MM.1S (cell line): ENCODE measurements around the gene SETD2.
"Not testable (repeated sequence)": the region's sequence is repeated elsewhere in the genome, so short reads cannot be mapped to it uniquely, and the experiment has no call there.

ENCODE experiments used
- DNase-seq: peaks from one replicate; pipeline ENCODE4 v3.0.0-alpha.2; 2015
- H2AFZ ChIP-seq: fragments of 300-600 bp; sonication (generic); 2 replicates; pipeline ENCODE4 v1.6.0; 2016; ENCODE audit warnings: antibody characterized with exemption, low read length
- H3F3A ChIP-seq: fragments of 300-600 bp; sonication (generic); 2 replicates; pipeline ENCODE4 v1.6.1; 2016; ENCODE audit warnings: mild to moderate bottlenecking, antibody characterized with exemption, low read length, moderate library complexity, mixed read lengths; ENCODE audit not compliant: insufficient read depth
- H3K27ac ChIP-seq: fragments of 300-600 bp; sonication (generic); 2 replicates; pipeline ENCODE4 v1.5.1; 2016; ENCODE audit warnings: mild to moderate bottlenecking, low read length
- H3K27me3 ChIP-seq: fragments of 300-600 bp; sonication (generic); replicated peaks from 2 replicates; pipeline ENCODE4 v1.6.0; 2016; ENCODE audit warnings: low read length; ENCODE audit not compliant: insufficient read depth
- H3K36me3 ChIP-seq: fragments of 300-600 bp; sonication (generic); replicated peaks from 2 replicates; pipeline ENCODE4 v1.6.1; 2016; ENCODE audit warnings: mild to moderate bottlenecking, low read length, mixed read lengths; ENCODE audit not compliant: insufficient read depth
- H3K4me1 ChIP-seq: fragments of 300-600 bp; sonication (generic); 2 replicates; pipeline ENCODE4 v1.6.1; 2016; ENCODE audit warnings: low read length, mixed read lengths
- H3K4me2 ChIP-seq: fragments of 300-600 bp; sonication (generic); 2 replicates; pipeline ENCODE4 v1.6.0; 2016; ENCODE audit warnings: low read depth, low read length
- H3K4me3 ChIP-seq: fragments of 300-600 bp; sonication (generic); 2 replicates; pipeline ENCODE4 v1.5.1; 2016; ENCODE audit warnings: low read length, mixed read lengths
- H3K79me2 ChIP-seq: fragments of 300-600 bp; sonication (generic); 2 replicates; pipeline ENCODE4 v1.6.1; 2016; ENCODE audit warnings: mixed run types, low read length, mixed read lengths
- H3K9ac ChIP-seq: fragments of 300-600 bp; sonication (generic); 2 replicates; pipeline ENCODE4 v1.6.1; 2016; ENCODE audit warnings: low read length, mixed read lengths
- H3K9me2 ChIP-seq: fragments of 300-600 bp; sonication (generic); replicated peaks from 2 replicates; pipeline ENCODE4 v1.6.1; 2016; ENCODE audit warnings: mild to moderate bottlenecking, low read length, mixed read lengths; ENCODE audit not compliant: insufficient read depth
- H3K9me3 ChIP-seq: fragments of 300-600 bp; sonication (generic); replicated peaks from 2 replicates; pipeline ENCODE4 v1.6.1; 2016; ENCODE audit warnings: mild to moderate bottlenecking, low read length, mixed read lengths; ENCODE audit not compliant: insufficient read depth
- H4K20me1 ChIP-seq: fragments of 300-600 bp; sonication (generic); 2 replicates; pipeline ENCODE4 v1.6.1; 2016; ENCODE audit warnings: mild to moderate bottlenecking, low read length, moderate library complexity, mixed read lengths; ENCODE audit not compliant: insufficient read depth
- EZH2 ChIP-seq: fragments of 300-600 bp; sonication (generic); optimal IDR thresholded peaks from 2 replicates; pipeline ENCODE3; 2017; ENCODE audit warnings: low read depth, mild to moderate bottlenecking, antibody characterized with exemption, low read length, mixed read lengths
- EZH2phosphoT487 ChIP-seq: fragments of 300-600 bp; sonication (generic); IDR thresholded peaks from 2 replicates; pipeline ENCODE4 v1.6.1; 2018; ENCODE audit warnings: antibody characterized with exemption, low read length
- TF ChIP-seq, protein P1 (sequence below): fragments of 300-600 bp; sonication (generic); IDR thresholded peaks from 2 replicates; pipeline ENCODE4 v1.5.1; 2016; ENCODE audit warnings: antibody characterized with exemption, low read length, mixed read lengths

The SETD2 gene

DNA sequence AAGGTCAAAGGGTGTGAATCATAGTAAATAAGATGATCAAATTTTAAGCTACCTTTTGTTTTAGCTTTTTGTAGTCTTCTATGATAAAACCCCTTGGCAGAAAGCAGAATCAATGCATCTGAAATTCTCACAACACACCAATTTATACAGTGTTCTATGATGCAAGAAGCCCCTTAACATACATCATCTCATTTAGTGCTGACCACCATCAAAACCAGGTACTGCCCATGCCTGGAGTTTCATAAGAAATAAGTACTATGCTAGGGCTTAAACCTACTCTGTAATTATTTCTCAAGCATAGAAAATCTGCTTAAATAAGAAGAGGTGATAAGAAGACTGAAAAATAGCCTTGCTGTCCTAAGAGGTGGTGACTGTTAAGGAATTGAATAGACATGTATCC lies 116.8 kb downstream of the SETD2 start:
- Histone ChIP-seq H3K79me2 (peaks cover 8% of the 10 kb centered on the region), H3F3A (no peaks in the 10 kb centered on the region), H3K4me3 (no peak overlapping the region), H3K4me1 (peaks cover 15% of the 10 kb centered on the region; the same call in 1 of the 2 replicates), H3K9ac (no peak overlapping the region), H3K9me2 (no peaks in the 10 kb centered on the region), H4K20me1 (no peaks in the 10 kb centered on the region), H3K36me3 (no peaks in the 10 kb centered on the region), H3K9me3 (no peaks in the 10 kb centered on the region), H3K27ac (no peak overlapping the region), H3K27me3 (no peaks in the 10 kb centered on the region), H3K4me2 (no peak overlapping the region), H2AFZ (no peak overlapping the region)
- TF ChIP-seq EZH2phosphoT487 (no peak), EZH2 (no peak)
- TF ChIP-seq, protein P1, sequence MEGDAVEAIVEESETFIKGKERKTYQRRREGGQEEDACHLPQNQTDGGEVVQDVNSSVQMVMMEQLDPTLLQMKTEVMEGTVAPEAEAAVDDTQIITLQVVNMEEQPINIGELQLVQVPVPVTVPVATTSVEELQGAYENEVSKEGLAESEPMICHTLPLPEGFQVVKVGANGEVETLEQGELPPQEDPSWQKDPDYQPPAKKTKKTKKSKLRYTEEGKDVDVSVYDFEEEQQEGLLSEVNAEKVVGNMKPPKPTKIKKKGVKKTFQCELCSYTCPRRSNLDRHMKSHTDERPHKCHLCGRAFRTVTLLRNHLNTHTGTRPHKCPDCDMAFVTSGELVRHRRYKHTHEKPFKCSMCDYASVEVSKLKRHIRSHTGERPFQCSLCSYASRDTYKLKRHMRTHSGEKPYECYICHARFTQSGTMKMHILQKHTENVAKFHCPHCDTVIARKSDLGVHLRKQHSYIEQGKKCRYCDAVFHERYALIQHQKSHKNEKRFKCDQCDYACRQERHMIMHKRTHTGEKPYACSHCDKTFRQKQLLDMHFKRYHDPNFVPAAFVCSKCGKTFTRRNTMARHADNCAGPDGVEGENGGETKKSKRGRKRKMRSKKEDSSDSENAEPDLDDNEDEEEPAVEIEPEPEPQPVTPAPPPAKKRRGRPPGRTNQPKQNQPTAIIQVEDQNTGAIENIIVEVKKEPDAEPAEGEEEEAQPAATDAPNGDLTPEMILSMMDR, result no peak
- DNase-seq, result no peak

DNA sequence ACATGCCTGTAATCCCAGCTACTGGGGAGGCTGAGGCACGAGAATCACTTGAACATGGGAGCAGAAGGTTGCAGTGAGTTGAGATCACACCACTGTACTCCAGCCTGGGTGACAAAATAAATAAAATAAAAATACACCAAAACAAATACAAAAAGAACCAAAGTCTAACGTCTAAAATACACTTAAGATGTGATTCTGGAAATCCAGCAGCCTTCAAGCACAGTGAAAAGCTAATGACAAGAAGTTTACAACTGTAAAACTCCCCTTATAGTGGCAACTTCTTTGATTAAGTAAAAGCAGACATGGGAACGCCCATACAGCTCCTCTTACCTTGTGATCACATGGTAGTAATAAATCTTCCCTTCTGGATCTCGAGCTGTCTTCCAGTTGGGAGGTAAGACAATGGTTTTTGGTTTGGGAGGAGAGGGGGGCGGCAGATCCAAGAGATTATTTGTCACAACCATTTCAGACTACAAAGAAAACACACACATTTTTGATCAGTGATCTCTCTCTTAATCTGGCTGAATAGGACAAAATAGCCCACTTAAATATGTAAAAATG lies 121.6 kb downstream of the SETD2 start:
- Histone ChIP-seq H3K4me1 (peaks cover 20% of the 10 kb centered on the region), H3K4me3 (no peak overlapping the region)

DNA sequence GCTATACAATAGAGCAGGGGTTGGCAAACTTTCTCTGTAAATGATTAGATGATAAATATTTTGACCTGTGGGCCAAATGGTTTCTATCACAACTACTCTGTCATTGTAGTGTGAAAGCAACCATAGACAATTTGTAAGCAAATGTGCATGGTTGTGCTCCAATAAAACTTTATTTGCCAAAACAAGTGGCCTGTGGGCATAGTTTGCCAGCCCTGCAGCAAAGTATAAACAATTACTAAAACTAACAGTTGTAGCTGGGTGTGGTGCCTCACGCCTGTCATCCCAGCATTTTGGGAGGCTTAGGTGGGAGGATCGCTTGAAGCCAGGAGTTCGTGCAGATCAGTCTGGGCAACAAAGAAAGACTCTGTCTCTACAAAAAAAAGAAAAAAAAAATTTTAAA lies 122.8 kb downstream of the SETD2 start:
- no peak overlapping the region for H3K27ac ChIP-seq
- H3K4me3 ChIP-seq, result no peak overlapping the region
- TF ChIP-seq, protein P1, result no peak
- TF ChIP-seq EZH2phosphoT487 (no peak), EZH2 (no peak)
- DNase-seq, result no peak
- peaks cover 21% of the 10 kb centered on the region for H3F3A ChIP-seq
- 0 out of 2 replicates have a peak, but pooled peaks cover 3% of the 10 kb centered on the region for H3K79me2 ChIP-seq
- no peak overlapping the region for H3K4me2 ChIP-seq
- no peaks in the 10 kb centered on the region for H3K9me3 ChIP-seq
- H3K9ac ChIP-seq, result no peak overlapping the region
- H4K20me1 ChIP-seq, result no peaks in the 10 kb centered on the region
- peaks cover 15% of the 10 kb centered on the region; the same call in 1 of the 2 replicates for H3K36me3 ChIP-seq
- H3K9me2 ChIP-seq, result no peaks in the 10 kb centered on the region
- no peak overlapping the region for H2AFZ ChIP-seq
- no peaks in the 10 kb centered on the region for H3K27me3 ChIP-seq
- peaks cover 15% of the 10 kb centered on the region for H3K4me1 ChIP-seq

More for the DNA sequence above, 121.6 kb downstream of the SETD2 start:
- Histone ChIP-seq H3K9me2 (no peaks in the 10 kb centered on the region), H2AFZ (no peak overlapping the region), H4K20me1 (no peaks in the 10 kb centered on the region), H3K27me3 (no peaks in the 10 kb centered on the region), H3K79me2 (0 out of 2 replicates have a peak, but pooled peaks cover 3% of the 10 kb centered on the region), H3K27ac (no peak overlapping the region), H3K36me3 (peaks cover 15% of the 10 kb centered on the region; the same call in 1 of the 2 replicates), H3K9me3 (no peaks in the 10 kb centered on the region), H3F3A (peaks cover 21% of the 10 kb centered on the region), H3K4me2 (no peak overlapping the region), H3K9ac (no peak overlapping the region)
- DNase-seq, result no peak
- TF ChIP-seq, protein P1, result no peak
- TF ChIP-seq EZH2phosphoT487 (no peak), EZH2 (no peak)

DNA sequence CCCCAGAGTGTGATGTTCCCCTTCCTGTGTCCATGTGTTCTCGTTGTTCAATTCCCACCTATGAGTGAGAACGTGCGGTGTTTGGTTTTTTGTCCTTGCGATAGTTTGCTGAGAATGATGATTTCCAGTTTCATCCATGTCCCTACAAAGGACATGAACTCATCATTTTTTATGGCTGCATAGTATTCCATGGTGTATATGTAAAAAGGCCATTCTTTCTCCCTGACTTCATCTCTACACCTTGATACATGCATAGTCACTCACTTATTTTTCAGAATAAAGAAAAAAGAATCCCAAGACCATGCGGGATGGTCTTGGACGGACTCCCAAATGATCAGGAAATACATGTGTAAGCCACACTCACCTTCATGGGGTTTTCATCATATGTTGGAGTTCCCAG lies 126.6 kb downstream of the SETD2 start:
- Histone ChIP-seq H3F3A (peaks cover 21% of the 10 kb centered on the region), H3K4me1 (peaks cover 10% of the 10 kb centered on the region), H3K27ac (peak overlapping the region; percentile 85; the same call in 1 of the 2 replicates), H3K36me3 (peaks cover 15% of the 10 kb centered on the region; the same call in 1 of the 2 replicates)
- not testable (repeated sequence) for H3K9ac ChIP-seq, H3K79me2 ChIP-seq, H3K9me2 ChIP-seq, H3K9me3 ChIP-seq, H4K20me1 ChIP-seq, H3K4me2 ChIP-seq, H2AFZ ChIP-seq, H3K27me3 ChIP-seq, DNase-seq, H3K4me3 ChIP-seq
